Measurements from ENCODE around the gene SEZ6L2.
"Not testable (repeated sequence)": the region's sequence is repeated elsewhere in the genome, so short reads cannot be mapped to it uniquely, and the experiment has no call there.

DNA sequence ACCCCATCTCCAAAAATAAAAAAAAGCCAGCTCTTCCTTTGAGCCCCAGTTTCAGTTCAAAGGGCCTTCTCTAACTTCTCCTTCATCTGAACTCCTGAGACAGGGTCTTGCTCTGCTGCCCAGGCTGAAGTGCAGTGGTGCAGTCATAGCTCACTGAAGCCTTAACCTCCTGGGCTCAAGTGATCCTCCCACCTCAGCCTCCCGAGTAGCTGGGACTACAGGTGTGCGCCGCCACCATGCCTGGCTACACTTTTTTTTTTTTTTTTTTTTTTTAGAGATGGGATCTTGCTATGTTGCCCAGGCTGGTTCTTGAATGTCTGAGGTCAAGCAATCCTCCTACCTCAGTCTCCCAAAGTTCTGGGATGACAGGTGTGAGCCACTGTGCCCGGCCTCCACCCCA lies 66.1 kb downstream of the SEZ6L2 start:
- TF ChIP-seq POLR2A (IDR thresholded peaks at IDR 0.05): not testable (repeated sequence)
- TF ChIP-seq, protein P1, sequence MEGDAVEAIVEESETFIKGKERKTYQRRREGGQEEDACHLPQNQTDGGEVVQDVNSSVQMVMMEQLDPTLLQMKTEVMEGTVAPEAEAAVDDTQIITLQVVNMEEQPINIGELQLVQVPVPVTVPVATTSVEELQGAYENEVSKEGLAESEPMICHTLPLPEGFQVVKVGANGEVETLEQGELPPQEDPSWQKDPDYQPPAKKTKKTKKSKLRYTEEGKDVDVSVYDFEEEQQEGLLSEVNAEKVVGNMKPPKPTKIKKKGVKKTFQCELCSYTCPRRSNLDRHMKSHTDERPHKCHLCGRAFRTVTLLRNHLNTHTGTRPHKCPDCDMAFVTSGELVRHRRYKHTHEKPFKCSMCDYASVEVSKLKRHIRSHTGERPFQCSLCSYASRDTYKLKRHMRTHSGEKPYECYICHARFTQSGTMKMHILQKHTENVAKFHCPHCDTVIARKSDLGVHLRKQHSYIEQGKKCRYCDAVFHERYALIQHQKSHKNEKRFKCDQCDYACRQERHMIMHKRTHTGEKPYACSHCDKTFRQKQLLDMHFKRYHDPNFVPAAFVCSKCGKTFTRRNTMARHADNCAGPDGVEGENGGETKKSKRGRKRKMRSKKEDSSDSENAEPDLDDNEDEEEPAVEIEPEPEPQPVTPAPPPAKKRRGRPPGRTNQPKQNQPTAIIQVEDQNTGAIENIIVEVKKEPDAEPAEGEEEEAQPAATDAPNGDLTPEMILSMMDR (IDR thresholded peaks at IDR 0.05): not testable (repeated sequence)
